HepG2 (cell line): ENCODE measurements around the gene MTRFR. TPM values are rescaled to one million over a fixed set of nuclear protein-coding genes. Genes with fewer than 3 reads are reported as not detected.

Source experiments
- AKAP8 ChIP-seq: sonication (generic); formaldehyde crosslinking; IDR thresholded peaks from 2 replicates; pipeline ENCODE4 v1.5.1; 2020; ENCODE audit warnings: mild to moderate bottlenecking, missing genetic modification reagents
- ARHGAP35 ChIP-seq: sonication (generic); formaldehyde crosslinking; IDR thresholded peaks from 2 replicates; pipeline ENCODE4 v1.9.0; 2022; ENCODE audit warnings: mild to moderate bottlenecking, inconsistent platforms, moderate library complexity, missing genetic modification reagents, borderline replicate concordance
- CSRNP2 ChIP-seq: sonication (generic); formaldehyde crosslinking; conservative IDR thresholded peaks from 2 replicates; pipeline ENCODE4 v1.8.0; 2022; ENCODE audit warnings: low read depth, missing genetic modification reagents
- ETV5 ChIP-seq: IDR thresholded peaks from 2 replicates; pipeline ENCODE4 v1.6.1; 2018; ENCODE audit warnings: missing biosample characterization, missing genetic modification reagents, inconsistent platforms, borderline replicate concordance
- JUNB ChIP-seq: sonication (generic); formaldehyde crosslinking; IDR thresholded peaks from 2 replicates; pipeline ENCODE4 v1.8.0; 2022; ENCODE audit warnings: missing genetic modification reagents, mild to moderate bottlenecking, borderline replicate concordance
- MAFK ChIP-seq, 2 experiments: IDR thresholded peaks in 1 of 2; conservative IDR thresholded peaks in 1 of 2; 2 replicates each; pipeline ENCODE4 v1.6.1; 2011; ENCODE audit warnings: improper control_type of control experiment in 2 of 2, low read length in 2 of 2
- NKX3-1 ChIP-seq: sonication (generic); formaldehyde crosslinking; IDR thresholded peaks from 2 replicates; pipeline ENCODE4 v1.5.0; 2020; ENCODE audit warnings: missing genetic modification reagents
- RAD21 ChIP-seq: fragments of 450-650 bp; formaldehyde crosslinking; IDR thresholded peaks from 2 replicates; pipeline ENCODE4 v1.5.0; 2020; ENCODE audit warnings: mild to moderate bottlenecking
- SIX1 ChIP-seq: sonication (generic); formaldehyde crosslinking; IDR thresholded peaks from 2 replicates; pipeline ENCODE4 v1.4.0; 2020; ENCODE audit warnings: missing genetic modification reagents, borderline replicate concordance
- SP2 ChIP-seq: sonication (generic); formaldehyde crosslinking; IDR thresholded peaks from 2 replicates; pipeline ENCODE4 v1.5.1; 2020; ENCODE audit warnings: mild to moderate bottlenecking, missing genetic modification reagents
- TMF1 ChIP-seq: sonication (generic); formaldehyde crosslinking; IDR thresholded peaks from 2 replicates; pipeline ENCODE4 v1.8.1; 2022; ENCODE audit warnings: low read depth, missing genetic modification reagents
- U2AF2 ChIP-seq: fragments of 200-400 bp; formaldehyde crosslinking; IDR thresholded peaks from 2 replicates; pipeline ENCODE4 v1.6.1; 2017; ENCODE audit warnings: low read depth, mild to moderate bottlenecking, low read length
- ZFAT ChIP-seq: sonication (generic); formaldehyde crosslinking; conservative IDR thresholded peaks from 2 replicates; pipeline ENCODE4 v1.8.1; 2023; ENCODE audit warnings: missing genetic modification reagents, inconsistent platforms
- ZNF263 ChIP-seq: sonication (generic); formaldehyde crosslinking; IDR thresholded peaks from 2 replicates; pipeline ENCODE4 v1.4.0; 2020; ENCODE audit warnings: missing genetic modification reagents
- ZNF468 ChIP-seq: sonication (generic); formaldehyde crosslinking; IDR thresholded peaks from 2 replicates; pipeline ENCODE4 v1.8.0; 2022; ENCODE audit warnings: mild to moderate bottlenecking, moderate library complexity, missing genetic modification reagents
- ZNF7 ChIP-seq: IDR thresholded peaks from 2 replicates; pipeline ENCODE4 v1.6.1; 2016; ENCODE audit warnings: missing biosample characterization, missing genetic modification reagents
- ZNF782 ChIP-seq: sonication (generic); formaldehyde crosslinking; IDR thresholded peaks from 2 replicates; pipeline ENCODE4 v1.4.0; 2020; ENCODE audit warnings: missing genetic modification reagents, mild to moderate bottlenecking, borderline replicate concordance
- ZNF790 ChIP-seq: sonication (generic); formaldehyde crosslinking; IDR thresholded peaks from 2 replicates; pipeline ENCODE4 v1.8.0; 2022; ENCODE audit warnings: missing genetic modification reagents, mild to moderate bottlenecking, borderline replicate concordance
- ZNF816 ChIP-seq: sonication (generic); formaldehyde crosslinking; IDR thresholded peaks from 2 replicates; pipeline ENCODE4 v1.8.0; 2022; ENCODE audit warnings: missing genetic modification reagents, mild to moderate bottlenecking, borderline replicate concordance
- ZSCAN12 ChIP-seq: sonication (generic); formaldehyde crosslinking; IDR thresholded peaks from 2 replicates; pipeline ENCODE4 v1.9.0; 2021; ENCODE audit warnings: mild to moderate bottlenecking, missing genetic modification reagents
- ZSCAN22 ChIP-seq: sonication (generic); formaldehyde crosslinking; IDR thresholded peaks from 2 replicates; pipeline ENCODE4 v1.4.0; 2020; ENCODE audit warnings: mild to moderate bottlenecking, missing genetic modification reagents
- ZSCAN30 ChIP-seq: sonication (generic); formaldehyde crosslinking; IDR thresholded peaks from 2 replicates; pipeline ENCODE4 v1.5.0; 2020; ENCODE audit warnings: mild to moderate bottlenecking, missing genetic modification reagents
- polyA plus RNA-seq, 8 experiments: library from polyadenylated mRNA; depleted of rRNA in 3 of 8; stranded (reverse) in 7 of 8; unstranded in 1 of 8; fragments of >200 nt; fragmentation: Illumina TruSeq in 4 of 8; extraction: Trizol in 4 of 8; gene quantifications; 2 replicates each; pipeline versions ENCODE4 v1.2.1 to v1.2.3, GENCODE V29; 2011 to 2016; ENCODE audit warnings: low read depth in 4 of 8, missing spikeins in 1 of 8, mixed read lengths in 1 of 8; ENCODE audit not compliant: insufficient read depth in 1 of 8
- total RNA-seq, 5 experiments: library from RNA; depleted of rRNA; stranded (reverse); fragments of >200 nt; fragmentation: Illumina TruSeq; extraction: Trizol; gene quantifications; 2 replicates each; pipeline ENCODE4 v1.2.3, GENCODE V29; 2016; ENCODE audit warnings: low read depth in 1 of 5
- TF ChIP-seq, protein P1 (sequence below): sonication (generic); formaldehyde crosslinking; IDR thresholded peaks from 2 replicates; pipeline ENCODE4 v1.4.0; 2020; ENCODE audit warnings: missing genetic modification reagents, borderline replicate concordance
- TF ChIP-seq, protein P2 (sequence below): sonication (generic); formaldehyde crosslinking; conservative IDR thresholded peaks from 2 replicates; pipeline ENCODE4 v1.4.0; 2020; ENCODE audit warnings: missing genetic modification reagents

MTRFR gene
- total and polyA plus RNA-seq, 2 of the 13 experiments (the other 11 are each of a cell fraction or from before 2014, with no cell fraction given) = 7.1 to 9.9 TPM

- TF ChIP-seq, protein P1, sequence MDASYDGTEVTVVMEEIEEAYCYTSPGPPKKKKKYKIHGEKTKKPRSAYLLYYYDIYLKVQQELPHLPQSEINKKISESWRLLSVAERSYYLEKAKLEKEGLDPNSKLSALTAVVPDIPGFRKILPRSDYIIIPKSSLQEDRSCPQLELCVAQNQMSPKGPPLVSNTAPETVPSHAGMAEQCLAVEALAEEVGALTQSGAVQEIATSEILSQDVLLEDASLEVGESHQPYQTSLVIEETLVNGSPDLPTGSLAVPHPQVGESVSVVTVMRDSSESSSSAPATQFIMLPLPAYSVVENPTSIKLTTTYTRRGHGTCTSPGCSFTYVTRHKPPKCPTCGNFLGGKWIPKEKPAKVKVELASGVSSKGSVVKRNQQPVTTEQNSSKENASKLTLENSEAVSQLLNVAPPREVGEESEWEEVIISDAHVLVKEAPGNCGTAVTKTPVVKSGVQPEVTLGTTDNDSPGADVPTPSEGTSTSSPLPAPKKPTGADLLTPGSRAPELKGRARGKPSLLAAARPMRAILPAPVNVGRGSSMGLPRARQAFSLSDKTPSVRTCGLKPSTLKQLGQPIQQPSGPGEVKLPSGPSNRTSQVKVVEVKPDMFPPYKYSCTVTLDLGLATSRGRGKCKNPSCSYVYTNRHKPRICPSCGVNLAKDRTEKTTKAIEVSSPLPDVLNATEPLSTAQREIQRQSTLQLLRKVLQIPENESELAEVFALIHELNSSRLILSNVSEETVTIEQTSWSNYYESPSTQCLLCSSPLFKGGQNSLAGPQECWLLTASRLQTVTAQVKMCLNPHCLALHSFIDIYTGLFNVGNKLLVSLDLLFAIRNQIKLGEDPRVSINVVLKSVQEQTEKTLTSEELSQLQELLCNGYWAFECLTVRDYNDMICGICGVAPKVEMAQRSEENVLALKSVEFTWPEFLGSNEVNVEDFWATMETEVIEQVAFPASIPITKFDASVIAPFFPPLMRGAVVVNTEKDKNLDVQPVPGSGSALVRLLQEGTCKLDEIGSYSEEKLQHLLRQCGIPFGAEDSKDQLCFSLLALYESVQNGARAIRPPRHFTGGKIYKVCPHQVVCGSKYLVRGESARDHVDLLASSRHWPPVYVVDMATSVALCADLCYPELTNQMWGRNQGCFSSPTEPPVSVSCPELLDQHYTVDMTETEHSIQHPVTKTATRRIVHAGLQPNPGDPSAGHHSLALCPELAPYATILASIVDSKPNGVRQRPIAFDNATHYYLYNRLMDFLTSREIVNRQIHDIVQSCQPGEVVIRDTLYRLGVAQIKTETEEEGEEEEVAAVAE (CRISPR knock-in tag) = no peak
- TF ChIP-seq MAFK (conservative IDR thresholded peaks at IDR 0.05 in 1 of 2, IDR thresholded peaks at IDR 0.05 in 1 of 2; ENCODE audit: low read length in 2 of 2) (no peak), SIX1 (no peak), ZNF782 (CRISPR knock-in tag) (no peak), ZNF7 (CRISPR knock-in tag) (no peak), AKAP8 (CRISPR knock-in tag) (no peak), ZNF468 (CRISPR knock-in tag) (no peak), CSRNP2 (CRISPR knock-in tag) (no peak), U2AF2 (no peak), ARHGAP35 (CRISPR knock-in tag) (no peak), JUNB (no peak), NKX3-1 (no peak), ETV5 (no peak), ZSCAN12 (CRISPR knock-in tag) (no peak), TMF1 (CRISPR knock-in tag) (no peak), ZNF816 (CRISPR knock-in tag) (peak; percentile 28; the same call in 1 of the 2 replicates), SP2 (CRISPR knock-in tag) (no peak), ZSCAN30 (CRISPR knock-in tag) (0 out of 2 replicates have a peak, but pooled peaks have one; percentile 7), RAD21 (CRISPR knock-in tag) (no peak), ZFAT (CRISPR knock-in tag) (no peak), ZNF263 (CRISPR knock-in tag) (peak; percentile 25; the same call in 1 of the 2 replicates), ZNF790 (CRISPR knock-in tag) (0 out of 2 replicates have a peak, but pooled peaks have one; percentile 15), ZSCAN22 (CRISPR knock-in tag) (0 out of 2 replicates have a peak, but pooled peaks have one; percentile 6)
- TF ChIP-seq, protein P2, sequence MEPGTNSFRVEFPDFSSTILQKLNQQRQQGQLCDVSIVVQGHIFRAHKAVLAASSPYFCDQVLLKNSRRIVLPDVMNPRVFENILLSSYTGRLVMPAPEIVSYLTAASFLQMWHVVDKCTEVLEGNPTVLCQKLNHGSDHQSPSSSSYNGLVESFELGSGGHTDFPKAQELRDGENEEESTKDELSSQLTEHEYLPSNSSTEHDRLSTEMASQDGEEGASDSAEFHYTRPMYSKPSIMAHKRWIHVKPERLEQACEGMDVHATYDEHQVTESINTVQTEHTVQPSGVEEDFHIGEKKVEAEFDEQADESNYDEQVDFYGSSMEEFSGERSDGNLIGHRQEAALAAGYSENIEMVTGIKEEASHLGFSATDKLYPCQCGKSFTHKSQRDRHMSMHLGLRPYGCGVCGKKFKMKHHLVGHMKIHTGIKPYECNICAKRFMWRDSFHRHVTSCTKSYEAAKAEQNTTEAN (CRISPR knock-in tag) = no peak
Observed at GRCh38 chr12:123233505-123234308, 471 bp downstream of the MTRFR start (continued).
